GM12865 (cell line): Measurements from ENCODE around the gene VEGFC.

Experiments used
- DNase-seq: peaks from one replicate; pipeline ENCODE4 v3.0.0; 2010; ENCODE audit warnings: low read depth
- H3K4me3 ChIP-seq: 2 replicates; pipeline ENCODE4 v1.5.1; 2011; ENCODE audit warnings: mild to moderate bottlenecking, low read depth, low read length, control low read depth
- CTCF ChIP-seq: IDR thresholded peaks from 2 replicates; pipeline ENCODE4 v1.5.1; 2011; ENCODE audit warnings: low read length, control low read depth, low read depth, inconsistent platforms; ENCODE audit not compliant: insufficient read depth; ENCODE audit errors: missing control alignments

VEGFC gene

GRCh38 chr4:176780995-176781738 is 11.6 kb downstream of the VEGFC start:
- no peak for TF ChIP-seq CTCF
- no peak overlapping the region for H3K4me3 ChIP-seq
- DNase-seq = no peak

DNA sequence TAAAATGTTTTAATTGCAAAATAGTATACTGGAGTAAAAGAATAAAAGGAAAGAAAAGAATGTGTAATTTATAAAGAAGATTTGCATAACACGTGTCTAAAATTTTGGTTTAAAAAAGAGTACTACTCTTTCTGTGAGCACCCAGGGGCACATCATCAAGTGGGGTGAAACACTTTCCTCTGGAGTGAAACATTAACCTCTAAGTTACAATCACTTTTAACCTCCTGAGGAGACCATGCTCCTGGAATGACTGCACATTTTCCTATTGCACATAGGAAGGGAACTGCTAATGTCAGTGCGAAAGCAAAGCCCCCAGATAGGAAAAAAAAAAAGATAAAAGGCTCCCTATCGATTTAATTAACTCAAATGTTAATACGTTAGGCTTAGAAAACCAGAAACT is 13.3 kb downstream of the VEGFC start:
- no peak for TF ChIP-seq CTCF
- H3K4me3 ChIP-seq = no peak overlapping the region
- DNase-seq = no peak

GRCh38 chr4:176778491-176778890 is 14.2 kb downstream of the VEGFC start:
- no peak for TF ChIP-seq CTCF
- DNase-seq = no peak
- no peak overlapping the region for H3K4me3 ChIP-seq

DNA sequence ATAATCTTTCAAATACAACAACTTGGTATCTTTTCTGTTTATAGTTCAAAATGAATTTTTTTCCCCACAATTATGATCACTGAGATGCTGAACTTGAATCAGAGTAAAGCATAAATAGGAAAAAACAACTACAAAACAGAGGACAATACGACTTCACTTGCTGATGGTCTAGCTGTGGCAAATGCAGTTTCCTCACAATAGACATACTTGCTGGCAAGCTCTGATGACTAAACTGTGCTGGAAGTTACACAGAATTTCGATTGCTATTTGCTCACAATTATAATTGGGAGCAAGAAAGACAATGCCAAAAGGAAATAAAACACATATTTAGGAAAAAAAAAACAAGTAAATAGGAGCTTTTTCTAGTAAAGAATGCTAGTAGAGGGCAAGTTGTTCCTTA is 14.7 kb downstream of the VEGFC start:
- no peak overlapping the region for H3K4me3 ChIP-seq
- no peak for TF ChIP-seq CTCF
- DNase-seq = no peak

- no peak for DNase-seq
- TF ChIP-seq CTCF = no peak
Observed at GRCh38 chr4:176775338-176775737, 17.4 kb downstream of the VEGFC start.

DNA sequence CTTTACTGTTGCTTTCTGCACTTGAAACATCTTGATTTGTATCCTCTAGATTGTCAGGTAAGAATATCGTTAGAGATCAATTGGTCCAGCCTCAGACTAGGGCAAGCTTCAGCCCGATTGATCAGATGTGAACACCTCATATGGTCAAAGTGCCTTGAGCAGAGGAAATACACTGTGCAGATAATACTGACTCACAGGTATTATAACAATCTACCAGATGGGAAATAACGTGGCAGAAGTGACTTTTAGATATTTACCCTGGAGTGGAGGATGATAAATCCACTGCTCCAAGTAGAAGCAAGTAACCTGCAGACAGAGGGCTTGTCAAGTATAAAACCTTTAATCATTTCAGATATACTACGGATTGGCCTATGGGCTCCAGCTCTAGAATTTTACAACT is 17.9 kb downstream of the VEGFC start:
- H3K4me3 ChIP-seq = no peak overlapping the region
- TF ChIP-seq CTCF = no peak
- no peak for DNase-seq

More at GRCh38 chr4:176775338-176775737, 17.4 kb downstream of the VEGFC start:
- H3K4me3 ChIP-seq = no peak overlapping the region

GRCh38 chr4:176769514-176769913 is 23.2 kb downstream of the VEGFC start:
- DNase-seq = no peak
- no peak overlapping the region for H3K4me3 ChIP-seq
- no peak for TF ChIP-seq CTCF
